Right lobe of liver (tissue), 6 donors: Measurements from ENCODE around the gene ADAM17. TPM values are rescaled to one million over a fixed set of nuclear protein-coding genes. Genes with fewer than 3 reads are reported as not detected.

Experiments
- ATAC-seq, 4 donors: fragments of 200-7000 bp; cut with Tn5 transposase; one replicate each; pipeline ENCODE4 v1.9.1; 2020; ENCODE audit warnings: mild to moderate bottlenecking in 4 of 4, moderate library complexity in 4 of 4
- DNase-seq, 3 donors: peaks; one replicate each; pipeline ENCODE4 v3.0.0-alpha.2; 2020
- H3K27ac ChIP-seq, 3 donors: fragments of 200-600 bp; one replicate each; pipeline ENCODE4 v1.8.0; 2022
- H3K27me3 ChIP-seq, 2 donors: fragments of 200-600 bp; one replicate each; pipeline ENCODE4 v1.8.0; 2022
- H3K36me3 ChIP-seq, 4 donors: fragments of 200-600 bp; sonication (generic) in 1 of 4; one replicate each; pipeline versions ENCODE4 v1.5.1 to v1.8.0; 2017 to 2022; ENCODE audit warnings: control low read depth in 1 of 4
- H3K4me1 ChIP-seq, 4 donors: fragments of 200-600 bp; sonication (generic) in 1 of 4; one replicate each; pipeline versions ENCODE4 v1.5.1 to v1.8.0; 2017 to 2022; ENCODE audit warnings: control low read depth in 1 of 4
- H3K4me3 ChIP-seq, 3 donors: fragments of 200-600 bp; one replicate each; pipeline ENCODE4 v1.8.0; 2022
- H3K9me3 ChIP-seq, 4 donors: fragments of 200-600 bp; sonication (generic) in 1 of 4; one replicate each; pipeline versions ENCODE4 v1.5.1 to v1.8.0; 2017 to 2022; ENCODE audit warnings: control low read depth in 1 of 4
- POLR2A ChIP-seq: fragments of 450-650 bp; IDR thresholded peaks from one replicate; pipeline ENCODE4 v1.6.1; 2017; ENCODE audit warnings: antibody characterized with exemption, mild to moderate bottlenecking
- WGBS: methylation state at CpG from one replicate; pipeline ENCODE4 v1.1.6; 2018; ENCODE audit warnings: low coverage, low lambda C conversion rate; ENCODE audit not compliant: insufficient coverage; ENCODE audit errors: missing lambda C conversion rate; 5-methylcytosine and 5-hydroxymethylcytosine counted together
- intact Hi-C, 2 donors: fragments of 100-400 bp; cut with DNase I; formaldehyde crosslinking; loops; one replicate each; pipeline versions ENCODE4 v1.11.2 to v1.14.1; 2022
- total RNA-seq, 6 experiments: library from RNA; depleted of rRNA in 2 of 6; stranded (reverse); fragments of >200 nt in 2 of 6; fragmentation: NEBNext Ultra II Directional in 3 of 6; extraction: Animal tissue kit (Norgen Biotek cat#: 25700) in 3 of 6; gene quantifications; one replicate each; pipeline versions ENCODE4 v1.1.0 to v1.2.4, GENCODE V29; 2016 to 2023
- TF ChIP-seq, protein P1 (sequence below), 4 donors: fragments of 200-600 bp in 3 of 4; fragments of 450-650 bp in 1 of 4; IDR thresholded peaks; one replicate each; pipeline versions ENCODE4 v1.5.1 to v1.8.0; 2016 to 2022; ENCODE audit warnings: antibody characterized with exemption in 4 of 4, mild to moderate bottlenecking in 2 of 4
- donor health status: DM: no; HTN: yes; CAD: no.
- donor health status: DM: no; HTN: no; CAD: no.
- donor health status: DM: no; HTN: no; CAD: no.
- donor health status: DM: no; HTN: yes; CAD: no.
- donor health status: DM: no; HTN: yes; CAD: no.

Gene ADAM17
- total RNA-seq, 6 experiments from 2014 or later: 5.1 to 11.7 (median 6.6) TPM

DNA sequence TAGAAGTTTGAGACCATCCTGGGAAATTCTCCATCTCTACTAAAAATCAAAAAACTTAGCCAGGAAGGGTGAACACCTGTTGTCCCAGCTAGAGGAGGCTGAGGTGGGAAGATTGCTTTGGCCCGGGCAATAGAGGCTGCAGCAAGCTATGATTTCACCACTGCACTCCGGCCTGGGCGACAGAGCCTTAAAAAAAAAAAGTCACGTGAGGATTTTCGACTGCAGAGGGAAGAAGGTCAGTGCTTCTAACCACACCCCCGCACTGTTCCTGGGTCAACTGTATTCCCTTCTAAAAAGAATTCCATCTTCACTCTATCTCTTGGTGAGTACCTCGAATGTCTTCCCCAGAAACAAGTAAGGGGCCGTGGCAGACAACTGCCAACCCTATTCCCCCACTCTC, 31.3 kb downstream of the ADAM17 start:
- WGBS: 95% methylated on average over 6 of the region's 8 CpGs
- ATAC-seq: no peak
- Histone ChIP-seq H3K36me3 (peaks cover 0 to 13% (median 6%) of the 10 kb centered on the region in 4 donors), H3K9me3 (no peaks in the 10 kb centered on the region), H3K4me3 (no peak overlapping the region), H3K27ac (no peak overlapping the region), H3K27me3 (no peaks in the 10 kb centered on the region), H3K4me1 (no peaks in the 10 kb centered on the region)
- intact Hi-C loops: no loop called here
- DNase-seq: no peak
- TF ChIP-seq POLR2A: no peak
- TF ChIP-seq, protein P1, sequence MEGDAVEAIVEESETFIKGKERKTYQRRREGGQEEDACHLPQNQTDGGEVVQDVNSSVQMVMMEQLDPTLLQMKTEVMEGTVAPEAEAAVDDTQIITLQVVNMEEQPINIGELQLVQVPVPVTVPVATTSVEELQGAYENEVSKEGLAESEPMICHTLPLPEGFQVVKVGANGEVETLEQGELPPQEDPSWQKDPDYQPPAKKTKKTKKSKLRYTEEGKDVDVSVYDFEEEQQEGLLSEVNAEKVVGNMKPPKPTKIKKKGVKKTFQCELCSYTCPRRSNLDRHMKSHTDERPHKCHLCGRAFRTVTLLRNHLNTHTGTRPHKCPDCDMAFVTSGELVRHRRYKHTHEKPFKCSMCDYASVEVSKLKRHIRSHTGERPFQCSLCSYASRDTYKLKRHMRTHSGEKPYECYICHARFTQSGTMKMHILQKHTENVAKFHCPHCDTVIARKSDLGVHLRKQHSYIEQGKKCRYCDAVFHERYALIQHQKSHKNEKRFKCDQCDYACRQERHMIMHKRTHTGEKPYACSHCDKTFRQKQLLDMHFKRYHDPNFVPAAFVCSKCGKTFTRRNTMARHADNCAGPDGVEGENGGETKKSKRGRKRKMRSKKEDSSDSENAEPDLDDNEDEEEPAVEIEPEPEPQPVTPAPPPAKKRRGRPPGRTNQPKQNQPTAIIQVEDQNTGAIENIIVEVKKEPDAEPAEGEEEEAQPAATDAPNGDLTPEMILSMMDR (IDR thresholded peaks at IDR 0.05): no peak

DNA sequence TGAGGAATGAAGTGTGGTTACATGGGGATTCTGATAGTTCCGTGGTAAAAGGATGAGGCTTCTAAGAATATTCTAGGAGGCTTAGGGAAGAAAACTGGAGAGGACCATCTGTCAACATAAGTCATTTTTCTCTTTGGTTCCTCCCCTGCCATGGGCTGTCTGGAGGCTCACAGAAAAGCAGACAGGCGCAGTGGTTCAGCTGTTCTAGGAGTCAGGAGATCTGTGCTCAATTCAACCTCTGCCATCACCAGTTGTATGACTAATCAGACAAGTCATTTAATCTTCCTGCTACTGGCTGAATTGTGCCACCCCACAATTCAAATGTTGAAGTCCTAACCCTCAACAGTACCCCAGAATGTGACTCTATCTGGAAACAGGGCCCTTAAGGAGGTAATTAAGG, 36.4 kb downstream of the ADAM17 start:
- no peak overlapping the region for H3K4me3 ChIP-seq
- H3K27ac ChIP-seq: no peak overlapping the region
- intact Hi-C loops: no loop called here
- WGBS: 80% methylated on average over 1 of the region's 2 CpGs
- H3K9me3 ChIP-seq: no peaks in the 10 kb centered on the region
- peaks cover 0 to 16% (median 4%) of the 10 kb centered on the region in 4 donors for H3K36me3 ChIP-seq
- no peaks in the 10 kb centered on the region for H3K27me3 ChIP-seq
- no peak for ATAC-seq
- no peak for DNase-seq
- no peaks in the 10 kb centered on the region for H3K4me1 ChIP-seq
- TF ChIP-seq, protein P1 (IDR thresholded peaks at IDR 0.05): no peak
- TF ChIP-seq POLR2A: no peak

DNA sequence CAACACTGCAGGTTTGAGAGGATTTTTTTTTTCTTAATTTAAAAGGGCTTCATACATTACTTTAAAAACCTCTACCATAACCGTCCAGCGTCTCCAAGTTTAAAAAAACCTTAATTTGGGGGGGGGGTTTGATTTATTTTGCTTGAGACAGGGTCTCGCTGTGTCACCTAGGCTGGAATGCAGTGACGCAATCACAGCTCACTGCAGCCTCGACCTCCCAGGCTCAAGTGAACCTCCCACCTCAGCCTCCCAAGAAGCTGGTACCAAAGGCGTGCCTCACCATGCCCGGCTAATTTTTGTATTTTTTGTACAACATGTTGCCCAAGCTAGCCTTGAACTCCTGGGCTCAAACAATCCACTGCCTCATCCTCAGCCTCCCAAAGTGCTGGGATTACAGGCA, 36.9 kb downstream of the ADAM17 start:
- Histone ChIP-seq H3K4me1 (no peaks in the 10 kb centered on the region), H3K36me3 (peaks cover 0 to 16% (median 4%) of the 10 kb centered on the region in 4 donors), H3K27ac (no peak overlapping the region), H3K27me3 (no peaks in the 10 kb centered on the region), H3K4me3 (no peak overlapping the region), H3K9me3 (no peaks in the 10 kb centered on the region)
- DNase-seq: no peak
- TF ChIP-seq POLR2A: no peak
- TF ChIP-seq, protein P1 (IDR thresholded peaks at IDR 0.05): no peak
- ATAC-seq: no peak
- WGBS: 96% methylated on average over 7 of the region's 7 CpGs
- intact Hi-C loops: no loop called here

DNA sequence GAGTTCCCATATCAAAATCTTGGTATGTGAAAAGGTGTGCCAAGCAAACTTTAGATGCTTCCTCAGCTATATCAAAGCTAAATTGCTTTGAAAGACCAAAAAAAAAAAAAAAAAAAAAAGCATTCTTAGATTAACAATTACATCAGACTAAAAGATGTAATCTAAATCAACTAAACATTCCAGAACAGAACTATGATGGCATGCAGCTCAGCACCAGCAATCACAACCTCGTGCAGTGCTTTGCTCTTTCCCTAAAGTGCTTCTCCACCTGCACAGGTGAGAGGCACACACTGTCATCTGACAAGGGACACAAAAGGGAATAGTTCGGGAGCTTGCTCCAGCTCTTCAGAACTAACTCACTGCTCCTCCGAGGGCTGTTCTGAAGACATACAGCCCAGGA, 37.5 kb downstream of the ADAM17 start:
- intact Hi-C loops: no loop called here
- TF ChIP-seq POLR2A: no peak
- TF ChIP-seq, protein P1 (IDR thresholded peaks at IDR 0.05): no peak
- peaks cover 0 to 16% (median 6%) of the 10 kb centered on the region in 4 donors for H3K36me3 ChIP-seq
- 92% methylated on average over 3 of the region's 3 CpGs for WGBS
- H3K4me3 ChIP-seq: no peak overlapping the region
- no peak overlapping the region for H3K27ac ChIP-seq
- no peaks in the 10 kb centered on the region for H3K9me3 ChIP-seq
- no peaks in the 10 kb centered on the region for H3K4me1 ChIP-seq
- ATAC-seq (no peak), DNase-seq (no peak)
- no peaks in the 10 kb centered on the region for H3K27me3 ChIP-seq
